ENCODE results near the gene HIVEP3. TPM values are rescaled to one million over a fixed set of nuclear protein-coding genes. Genes with fewer than 3 reads are reported as not detected.

The HIVEP3 gene
- total and polyA plus RNA-seq, 2 of the 13 experiments (the other 11 are each of a cell fraction or from before 2014, with no cell fraction given), result 0.05 TPM; not detected in 1

- no peak for ATAC-seq
- intact Hi-C loops (cut with micrococcal nuclease; ENCODE audit: unreplicated experiment) (no loop called here), in situ Hi-C loops (cut with HindIII; ENCODE audit: extremely low pct_ligation_motif_present, low pct_unique_long_range_greater_than_20kb) (no loop called here)
- H3K36me3 ChIP-seq (replicated peaks in 1 of 2; ENCODE audit: control insufficient read depth in 1 of 2, insufficient read depth in 2 of 2, low read length in 2 of 2), result no peaks in the 10 kb centered on the region
- no peaks in the 10 kb centered on the region for H3K79me2 ChIP-seq (ENCODE audit: insufficient read depth, low read length)
- no TSS peak for BruUV-seq (replicated peaks)
- CTCF ChIA-PET (ENCODE audit: low intra/inter-chr PET ratio, low total read pairs), result no interaction called here
- 3% methylated on average over 3 of the region's 3 CpGs for WGBS (ENCODE audit: low lambda C conversion rate)
- H2AFZ ChIP-seq (ENCODE audit: low read length), result no peak overlapping the region
- no peak overlapping the region for H3K4me2 ChIP-seq (ENCODE audit: low read depth, low read length)
- peaks cover 1 to 28% of the 10 kb centered on the region in 2 experiments; a peak in 3 of 5 replicates for H3K27me3 ChIP-seq (ENCODE audit: control insufficient read depth in 1 of 2, insufficient read depth in 2 of 2, low read length in 2 of 2)
- POLR2A ChIA-PET, result no interaction called here
- TF ChIP-seq ZNF605 (CRISPR knock-in tag; IDR thresholded peaks at IDR 0.05) (no peak), KLF9 (CRISPR knock-in tag; IDR thresholded peaks at IDR 0.05; ENCODE audit: low read depth) (no peak), KDM5B (CRISPR knock-in tag; IDR thresholded peaks at IDR 0.05; ENCODE audit: borderline replicate concordance) (no peak), MEIS1 (CRISPR knock-in tag; IDR thresholded peaks at IDR 0.05; ENCODE audit: borderline replicate concordance) (no peak), ZNF546 (CRISPR knock-in tag; conservative IDR thresholded peaks at IDR 0.05) (no peak), YY1 (IDR thresholded peaks at IDR 0.05; ENCODE audit: insufficient read depth, insufficient replicate concordance, low read depth, low read length) (no peak), ZNF614 (CRISPR knock-in tag; IDR thresholded peaks at IDR 0.05; ENCODE audit: borderline replicate concordance) (no peak), ZBTB7A (CRISPR knock-in tag; IDR thresholded peaks at IDR 0.05) (no peak), TMF1 (CRISPR knock-in tag; IDR thresholded peaks at IDR 0.05; ENCODE audit: low read depth) (no peak), ZNF713 (CRISPR knock-in tag; IDR thresholded peaks at IDR 0.05) (no peak), RBM22 (optimal IDR thresholded peaks at IDR 0.05; ENCODE audit: low read length) (no peak), KLF15 (CRISPR knock-in tag; IDR thresholded peaks at IDR 0.05; ENCODE audit: borderline replicate concordance) (no peak), NFE2L1 (CRISPR knock-in tag; IDR thresholded peaks at IDR 0.05; ENCODE audit: borderline replicate concordance) (no peak), RXRA (CRISPR knock-in tag; IDR thresholded peaks at IDR 0.05) (no peak), TRAFD1 (CRISPR knock-in tag; IDR thresholded peaks at IDR 0.05; ENCODE audit: borderline replicate concordance) (no peak), MLLT10 (CRISPR knock-in tag; IDR thresholded peaks at IDR 0.05) (no peak)
- no peaks in the 10 kb centered on the region for H3K9me3 ChIP-seq (ENCODE audit: low read length)
- no peak for DNase-seq (ENCODE audit: low spot score)
- no peaks in the 10 kb centered on the region for H3K4me1 ChIP-seq (ENCODE audit: insufficient read depth, low read length)
- no peak overlapping the region for H3K27ac ChIP-seq (ENCODE audit: extremely low read length, insufficient read depth, low read length)
- no peak for FAIRE-seq
- H3K4me3 ChIP-seq (replicated peaks in 1 of 3; ENCODE audit: insufficient read depth in 1 of 3, low read depth in 2 of 3, low read length in 3 of 3), result no peak overlapping the region
- no peak overlapping the region for H3K9ac ChIP-seq (ENCODE audit: insufficient read depth, low read depth, low read length)
- no peaks in the 10 kb centered on the region for H4K20me1 ChIP-seq (ENCODE audit: insufficient read depth, low read length)
These were observed 289.6 kb downstream of the HIVEP3 start for GRCh38 chr1:41629141-41629540.

Measured in HepG2 (cell line).